NCI-H2171 (cell line): ENCODE results near the gene MBOAT1.

ENCODE experiments used
- DNase-seq: peaks from one replicate; lab custom pipeline; 2025; lab: John Stamatoyannopoulos, UW

MBOAT1 gene

GRCh38 chr6:20233007-20233730 is 20.9 kb upstream of the MBOAT1 start:
- no peak for DNase-seq

- no peak for DNase-seq
Observed at GRCh38 chr6:20232188-20232587, 19.9 kb upstream of the MBOAT1 start.

- DNase-seq: no peak
Observed at GRCh38 chr6:20230401-20231119, 18.3 kb upstream of the MBOAT1 start.

GRCh38 chr6:20229881-20230280 is 17.6 kb upstream of the MBOAT1 start:
- no peak for DNase-seq

GRCh38 chr6:20227350-20227749 is 15.1 kb upstream of the MBOAT1 start:
- DNase-seq: no peak

- no peak for DNase-seq
Observed at GRCh38 chr6:20223141-20223540, 10.9 kb upstream of the MBOAT1 start.

- DNase-seq: no peak
Observed at GRCh38 chr6:20221421-20221820, 9.2 kb upstream of the MBOAT1 start.

GRCh38 chr6:20220359-20220758 is 8.1 kb upstream of the MBOAT1 start:
- no peak for DNase-seq

- no peak for DNase-seq
Observed at GRCh38 chr6:20217891-20218290, 5.6 kb upstream of the MBOAT1 start.

GRCh38 chr6:20217324-20217855 is 5.1 kb upstream of the MBOAT1 start:
- no peak for DNase-seq

GRCh38 chr6:20215310-20215709 is 3.0 kb upstream of the MBOAT1 start:
- no peak for DNase-seq

GRCh38 chr6:20213271-20213798 is 1.1 kb upstream of the MBOAT1 start:
- no peak for DNase-seq

GRCh38 chr6:20211941-20212391 is 303 bp downstream of the MBOAT1 start:
- no peak for DNase-seq

- DNase-seq: no peak
Observed at GRCh38 chr6:20211037-20211940, 980 bp downstream of the MBOAT1 start.

GRCh38 chr6:20210158-20210557 is 2.1 kb downstream of the MBOAT1 start:
- no peak for DNase-seq

GRCh38 chr6:20208687-20209378 is 3.4 kb downstream of the MBOAT1 start:
- DNase-seq: no peak

GRCh38 chr6:20207088-20207418 is 5.2 kb downstream of the MBOAT1 start:
- no peak for DNase-seq

GRCh38 chr6:20205722-20206161 is 6.5 kb downstream of the MBOAT1 start:
- DNase-seq: no peak

GRCh38 chr6:20204512-20204894 is 7.8 kb downstream of the MBOAT1 start:
- no peak for DNase-seq

GRCh38 chr6:20203561-20204511 is 8.4 kb downstream of the MBOAT1 start:
- DNase-seq: no peak
